Ovary (tissue), 9 donors: Measurements from ENCODE around the gene RASD1. TPM values are rescaled to one million over a fixed set of nuclear protein-coding genes. Genes with fewer than 3 reads are reported as not detected.

Experiments
- DNase-seq, 5 donors: peaks; one replicate each; pipeline ENCODE4 v3.0.0-alpha.2; 2019 to 2020
- H3K27ac ChIP-seq, 2 donors: fragments of 200-600 bp; one replicate each; pipeline versions ENCODE4 v1.5.1 to v1.8.0; 2019 to 2022
- H3K27me3 ChIP-seq: fragments of 200-600 bp; one replicate; pipeline ENCODE4 v1.8.0; 2022
- H3K36me3 ChIP-seq: fragments of 200-600 bp; sonication (generic); one replicate; pipeline ENCODE4 v1.5.1; 2019
- H3K4me1 ChIP-seq: one replicate; pipeline ENCODE4 v1.8.1; 2013; ENCODE audit warnings: mild to moderate bottlenecking, moderate library complexity; ENCODE audit not compliant: insufficient read depth
- H3K4me3 ChIP-seq: fragments of 200-600 bp; sonication (generic); one replicate; pipeline ENCODE4 v1.5.1; 2017
- H3K9me3 ChIP-seq, 2 donors: fragments of 200-600 bp in 1 of 2; sonication (generic) in 1 of 2; one replicate each; pipeline versions ENCODE4 v1.5.1 to v1.8.1; 2013 to 2019; ENCODE audit warnings: mild to moderate bottlenecking in 1 of 2, moderate library complexity in 1 of 2
- CTCF ChIP-seq, 3 donors: fragments of 450-650 bp in 2 of 3; fragments of 200-600 bp in 1 of 3; IDR thresholded peaks; one replicate each; pipeline versions ENCODE4 v1.5.1 to v1.8.0; 2016 to 2022; ENCODE audit warnings: antibody characterized with exemption in 3 of 3, mild to moderate bottlenecking in 1 of 3
- EP300 ChIP-seq: sonication (generic); formaldehyde crosslinking; IDR thresholded peaks from one replicate; pipeline ENCODE4 v1.6.1; 2017; ENCODE audit warnings: antibody characterized with exemption
- POLR2A ChIP-seq: fragments of 450-650 bp; IDR thresholded peaks from one replicate; pipeline ENCODE4 v1.6.1; 2017; ENCODE audit warnings: antibody characterized with exemption, mild to moderate bottlenecking, moderate library complexity
- WGBS, 3 donors: extraction: QIAGEN DNeasy Blood & Tissue Kit in 1 of 3; methylation state at CpG; one replicate each; pipeline versions ENCODE4 v1.1.5 to v1.1.7; 2013 to 2017; 5-methylcytosine and 5-hydroxymethylcytosine counted together
- intact Hi-C, 4 donors: fragments of 100-400 bp; cut with DNase I; formaldehyde crosslinking; loops; one replicate each; pipeline versions ENCODE4 v1.11.0 to v1.15.1; 2022 to 2023
- polyA plus RNA-seq, 2 donors: library from polyadenylated mRNA; stranded (reverse); fragments of 200-250 nt in 1 of 2; fragments of 350-450 nt in 1 of 2; fragmentation: Illumina TruSeq in 1 of 2; extraction: RNeasy Lipid Tissue Mini Kit (QIAGEN cat#74804) in 1 of 2; gene quantifications; one replicate each; pipeline ENCODE4 v1.2.3, GENCODE V29; 2013 to 2014
- total RNA-seq, 7 donors: library from RNA; depleted of rRNA in 2 of 7; stranded (reverse); fragments of >200 nt in 2 of 7; fragmentation: NEBNext Ultra II Directional in 3 of 7; extraction: Animal tissue kit (Norgen Biotek cat#: 25700) in 3 of 7; gene quantifications; one replicate each; pipeline versions ENCODE4 v1.1.0 to v1.2.4, GENCODE V29; 2016 to 2023
- donor health status: DM: no; HTN: no; CAD: no; lungs with moderate emphysema.
- donor health status: DM: no; HTN: no; CAD: no.
- donor health status: Bipolar disorder and iron deficiency.
- donor health status: DM: yes; HTN: yes; CAD: no.
- donor health status: DM: no; HTN: no; CAD: no.
- donor health status: DM: yes; HTN: yes; CAD: no.

RASD1 gene
- total and polyA plus RNA-seq, 9 donors = 1.9 to 55.9 (median 27.3) TPM

GRCh38 chr17:17469996-17470395, 26.2 kb downstream of the RASD1 start:
- Histone ChIP-seq H3K4me3 (no peak overlapping the region), H3K27ac (no peak overlapping the region), H3K9me3 (no peaks in the 10 kb centered on the region), H3K4me1 (no peaks in the 10 kb centered on the region), H3K27me3 (no peaks in the 10 kb centered on the region), H3K36me3 (no peaks in the 10 kb centered on the region)
- TF ChIP-seq CTCF (IDR thresholded peaks at IDR 0.05) = no peak
- WGBS, 3 donors = 84 to 94% (median 89%) methylated on average over 3 of the region's 3 CpGs
- no peak for DNase-seq
- intact Hi-C loops = loop anchor here in 1 of 4 donors (10.0 kb wide), 1 partner anchor 85 kb away; no protein-coding TSS in a partner anchor

- TF ChIP-seq EP300 (no peak), CTCF (IDR thresholded peaks at IDR 0.05) (no peak), POLR2A (no peak)
- WGBS, 3 donors = 87 to 94% (median 92%) methylated on average over 4 of the region's 4 CpGs
- no peaks in the 10 kb centered on the region for H3K4me1 ChIP-seq
- intact Hi-C loops = loop anchor here in 1 of 4 donors (10.0 kb wide), 1 partner anchor 85 kb away; no protein-coding TSS in a partner anchor
- no peaks in the 10 kb centered on the region for H3K9me3 ChIP-seq
- no peak overlapping the region for H3K4me3 ChIP-seq
- H3K27ac ChIP-seq = no peak overlapping the region
- no peak for DNase-seq
- H3K36me3 ChIP-seq = no peaks in the 10 kb centered on the region
- no peaks in the 10 kb centered on the region for H3K27me3 ChIP-seq
These were observed 26.8 kb downstream of the RASD1 start for GRCh38 chr17:17469358-17469757.

GRCh38 chr17:17468217-17469010, 27.8 kb downstream of the RASD1 start:
- Histone ChIP-seq H3K4me1 (no peaks in the 10 kb centered on the region), H3K27ac (no peak overlapping the region), H3K27me3 (no peaks in the 10 kb centered on the region), H3K36me3 (no peaks in the 10 kb centered on the region), H3K9me3 (no peaks in the 10 kb centered on the region), H3K4me3 (no peak overlapping the region)
- DNase-seq = no peak
- intact Hi-C loops = loop anchor here in 1 of 4 donors (10.0 kb wide), 1 partner anchor 84 kb away; no protein-coding TSS in a partner anchor
- TF ChIP-seq EP300 (no peak), CTCF (IDR thresholded peaks at IDR 0.05) (no peak), POLR2A (no peak)
- WGBS, 3 donors = 68 to 76% (median 69%) methylated on average over 5 of the region's 5 CpGs

- Histone ChIP-seq H3K27me3 (no peaks in the 10 kb centered on the region), H3K36me3 (no peaks in the 10 kb centered on the region), H3K4me1 (no peaks in the 10 kb centered on the region), H3K4me3 (no peak overlapping the region), H3K9me3 (no peaks in the 10 kb centered on the region), H3K27ac (no peak overlapping the region)
- 22 to 29% (median 22%) methylated on average over 5 of the region's 5 CpGs for WGBS, 3 donors
- intact Hi-C loops = loop anchor here in 1 of 4 donors (10.0 kb wide), 1 partner anchor 83 kb away; no protein-coding TSS in a partner anchor
- TF ChIP-seq EP300 (no peak), CTCF (IDR thresholded peaks at IDR 0.05) (no peak), POLR2A (no peak)
- no peak for DNase-seq
These were observed 28.5 kb downstream of the RASD1 start for GRCh38 chr17:17467720-17468119.
